Activated T-helper 2 cell treated with anti-CD3 and anti-CD28 coated beads, Interferon-gamma antibody, Interleukin-2, Interleukin-4, amounts not matched to agents 10 μg/mL and 5 μg/mL and 100 μg/mL, durations not matched to agents 14 hours and 24 hours and 36 hours (primary cell): ENCODE data around the gene TTC6. TPM values are rescaled to one million over a fixed set of nuclear protein-coding genes. Genes with fewer than 3 reads are reported as not detected.

ENCODE experiments used
- DNase-seq: peaks from one replicate; pipeline ENCODE4 v3.0.0; 2021; ENCODE audit warnings: low spot score
- H3K27ac Mint-ChIP-seq: one replicate; pipeline ENCODE4 v1.8.0; 2021; ENCODE audit warnings: mixed read lengths
- H3K27me3 Mint-ChIP-seq: one replicate; pipeline ENCODE4 v1.8.0; 2021; ENCODE audit warnings: low read depth, mixed read lengths
- H3K36me3 Mint-ChIP-seq: one replicate; pipeline ENCODE4 v1.8.0; 2021; ENCODE audit warnings: low read depth, mixed read lengths
- H3K4me1 Mint-ChIP-seq: one replicate; pipeline ENCODE4 v1.8.0; 2021; ENCODE audit warnings: low read depth, mixed read lengths
- H3K4me3 Mint-ChIP-seq: one replicate; pipeline ENCODE4 v1.8.0; 2021; ENCODE audit warnings: low read depth, mild to moderate bottlenecking, moderate library complexity, mixed read lengths
- H3K9me3 Mint-ChIP-seq: one replicate; pipeline ENCODE4 v1.8.0; 2021; ENCODE audit warnings: mixed read lengths
- intact Hi-C: fragments of 100-400 bp; cut with micrococcal nuclease; formaldehyde crosslinking; loops from one replicate; pipeline ENCODE4 v1.15.1; 2023
- total RNA-seq: library from RNA; stranded (reverse); gene quantifications from 2 replicates; pipeline ENCODE4 v1.2.3, GENCODE V29; 2022

TTC6 gene
- total RNA-seq, 1 donor from 2014 or later, result not detected

DNA sequence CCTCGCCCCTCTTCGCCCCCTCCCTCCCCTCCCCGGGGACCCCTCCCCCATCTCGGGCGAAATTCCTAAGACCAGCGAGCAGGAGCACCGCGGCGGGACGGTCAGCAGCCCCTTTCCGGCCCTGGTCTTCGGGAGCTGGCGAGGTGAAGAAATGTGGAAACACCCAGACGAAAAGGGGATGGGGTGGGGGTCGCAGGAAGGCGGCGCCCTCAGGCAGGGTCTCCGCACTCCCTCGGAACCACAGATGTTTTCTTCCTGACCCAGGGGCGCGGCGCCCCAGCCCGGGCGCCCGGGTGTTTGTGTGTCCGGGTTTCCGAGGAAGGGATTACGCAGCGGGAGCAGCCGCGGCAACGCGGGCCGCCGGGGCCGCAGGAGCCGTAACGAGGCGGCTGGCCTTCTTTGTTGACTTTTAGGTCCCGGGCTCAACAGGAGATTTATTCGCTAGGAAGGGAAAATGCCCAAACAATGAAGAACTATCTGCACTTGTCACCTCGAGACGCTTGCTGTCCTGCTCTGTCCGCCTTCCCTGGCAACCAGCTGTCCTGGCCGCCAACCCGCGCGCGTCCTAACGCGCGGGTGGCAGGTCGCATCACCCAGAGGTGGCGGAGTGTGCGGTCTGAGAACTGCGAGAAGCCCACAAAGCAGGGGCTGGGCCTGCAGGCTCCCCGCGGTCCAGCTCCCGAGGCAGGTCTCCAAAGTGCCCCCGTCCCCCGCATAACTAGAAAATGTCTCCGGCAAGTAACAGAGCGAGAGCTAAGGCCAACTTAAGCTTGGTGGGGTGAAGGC, 7.4 kb upstream of the TTC6 start:
- Mint-ChIP-seq H3K27me3 (peaks cover 66% of the 10 kb centered on the region), H3K27ac (no peak overlapping the region), H3K4me1 (no peaks in the 10 kb centered on the region), H3K9me3 (no peaks in the 10 kb centered on the region), H3K36me3 (peaks cover 3% of the 10 kb centered on the region), H3K4me3 (no peak overlapping the region)
- intact Hi-C loops, result no loop called here
- no peak for DNase-seq

DNA sequence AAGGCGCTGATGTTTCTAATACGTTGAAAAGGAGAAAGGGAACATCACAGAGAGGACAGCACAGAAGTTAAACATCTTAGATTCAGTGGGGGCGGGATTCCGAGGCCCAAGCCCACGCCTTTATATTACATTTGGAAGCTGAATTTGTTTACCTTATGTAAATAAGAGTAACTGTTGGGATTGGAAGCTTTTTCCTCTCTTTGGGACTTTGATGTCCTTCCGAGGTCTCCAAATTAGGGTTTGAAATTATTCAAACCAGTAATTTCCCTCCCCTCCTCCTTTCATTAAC, 6.8 kb upstream of the TTC6 start:
- H3K9me3 Mint-ChIP-seq, result no peaks in the 10 kb centered on the region
- no peak overlapping the region for H3K4me3 Mint-ChIP-seq
- H3K27me3 Mint-ChIP-seq, result peaks cover 69% of the 10 kb centered on the region
- H3K36me3 Mint-ChIP-seq, result peaks cover 3% of the 10 kb centered on the region
- H3K4me1 Mint-ChIP-seq, result no peaks in the 10 kb centered on the region
- intact Hi-C loops, result no loop called here
- no peak overlapping the region for H3K27ac Mint-ChIP-seq
- no peak for DNase-seq

DNA sequence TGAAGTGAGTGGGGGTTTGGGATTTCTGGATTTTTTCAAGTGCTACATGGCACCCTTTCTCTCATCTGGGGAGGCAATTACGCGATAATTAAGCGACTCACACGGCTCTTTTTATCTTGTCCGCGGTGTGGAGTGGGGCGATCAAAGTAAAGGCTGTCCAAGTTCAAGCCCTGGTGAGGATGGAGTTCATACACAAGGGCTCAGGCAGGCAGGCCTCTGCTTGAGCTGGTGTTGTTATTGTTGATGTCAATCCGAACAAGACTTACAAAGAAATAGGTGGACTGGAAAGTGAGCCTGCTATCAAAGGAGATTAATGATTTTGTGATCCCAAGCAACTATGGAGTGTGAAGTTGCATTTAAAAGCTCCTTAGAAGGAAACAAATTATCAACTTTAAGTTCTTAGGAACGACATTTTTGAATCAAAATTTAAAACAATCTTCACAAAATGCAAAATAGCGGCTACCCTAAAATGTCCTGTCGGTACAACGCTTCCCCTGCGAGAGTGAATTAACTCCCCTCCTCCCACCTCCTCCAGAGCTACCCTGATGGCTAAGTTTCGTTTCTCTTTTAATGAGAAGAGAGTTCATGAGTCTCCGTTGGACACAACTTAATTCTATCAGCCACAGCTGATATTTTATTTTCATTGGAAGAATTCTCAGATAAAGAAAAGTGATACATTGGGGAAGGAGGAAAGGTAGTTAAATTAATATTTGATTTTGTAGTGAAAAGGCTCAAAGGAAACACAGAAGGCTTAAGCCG, 6.3 kb upstream of the TTC6 start:
- Mint-ChIP-seq H3K9me3 (no peaks in the 10 kb centered on the region), H3K27me3 (peaks cover 75% of the 10 kb centered on the region), H3K4me3 (no peak overlapping the region), H3K4me1 (peaks cover 3% of the 10 kb centered on the region), H3K27ac (no peak overlapping the region), H3K36me3 (peaks cover 3% of the 10 kb centered on the region)
- no peak for DNase-seq
- intact Hi-C loops, result no loop called here

DNA sequence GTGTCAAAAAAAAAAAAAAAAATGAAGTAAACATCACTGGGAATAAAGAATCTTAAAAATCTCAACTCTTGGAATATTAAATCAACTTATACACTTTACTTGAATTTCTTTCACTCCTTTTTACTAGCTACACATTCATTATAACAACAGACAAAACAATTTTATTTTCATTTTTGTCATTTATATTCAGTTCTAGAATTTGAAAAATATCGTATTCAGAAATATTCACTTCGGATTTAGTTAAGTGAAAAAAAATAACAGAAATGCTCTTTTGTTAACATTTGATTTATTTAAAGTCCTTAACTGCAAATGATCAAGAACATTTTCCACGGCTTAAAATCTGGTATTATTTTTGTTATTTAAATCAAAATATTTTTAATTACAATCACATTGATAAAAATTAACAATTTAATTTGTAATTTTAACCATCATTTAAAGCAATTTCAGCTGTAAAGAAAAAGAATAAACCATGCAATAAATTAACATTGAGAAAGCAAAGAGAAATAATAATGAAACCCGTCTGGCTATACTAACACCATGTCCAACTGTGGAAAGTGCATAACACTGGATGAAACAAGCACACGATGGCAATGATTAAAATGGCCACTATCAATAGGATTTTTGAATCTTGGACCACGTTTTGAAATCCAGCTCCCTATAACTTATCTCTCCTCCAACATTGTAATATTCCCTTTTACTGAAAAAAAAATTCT, 5.6 kb upstream of the TTC6 start:
- intact Hi-C loops, result loop anchor here (2.0 to 5.0 kb wide), 4 partner anchors 622 to 1073 kb away; partner anchors contain the start of gene NKX2-8
- Mint-ChIP-seq H3K4me3 (no peak overlapping the region), H3K4me1 (peaks cover 5% of the 10 kb centered on the region), H3K36me3 (peaks cover 3% of the 10 kb centered on the region), H3K27ac (no peak overlapping the region), H3K27me3 (peaks cover 76% of the 10 kb centered on the region), H3K9me3 (no peaks in the 10 kb centered on the region)
- no peak for DNase-seq

DNA sequence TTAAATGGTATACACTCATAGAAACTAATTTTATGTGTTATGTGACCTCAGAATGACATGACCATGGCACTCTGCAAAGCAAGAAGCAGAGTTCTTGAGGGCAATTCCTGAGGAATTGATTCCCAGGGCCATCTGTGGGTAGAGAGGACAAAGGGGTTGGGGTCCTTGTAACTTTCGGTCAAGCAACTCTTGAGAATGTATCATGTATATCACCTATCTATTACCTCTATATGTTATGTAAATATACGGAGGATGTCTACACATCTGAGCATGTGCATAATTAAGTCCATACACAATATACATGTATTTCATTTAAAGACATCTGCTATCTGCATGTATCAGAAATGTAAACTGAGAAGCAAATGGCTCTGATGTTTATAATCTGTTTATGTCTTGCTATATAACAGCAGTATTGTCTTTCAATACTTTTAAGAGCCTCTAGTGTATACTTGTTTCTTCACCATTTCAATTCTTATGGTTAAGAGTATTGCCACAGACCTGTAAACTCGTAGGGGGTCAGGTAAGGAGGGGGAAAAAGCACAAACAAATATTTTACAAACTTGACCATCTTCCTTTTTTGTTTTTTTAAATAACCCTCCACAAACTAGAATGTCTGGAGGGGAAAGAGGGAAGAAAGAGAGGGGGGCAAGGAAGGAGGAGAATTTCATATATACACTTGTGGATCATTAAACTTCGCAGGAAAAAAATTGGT, 4.8 kb upstream of the TTC6 start:
- Mint-ChIP-seq H3K9me3 (no peaks in the 10 kb centered on the region), H3K27me3 (peaks cover 70% of the 10 kb centered on the region), H3K4me1 (peaks cover 5% of the 10 kb centered on the region), H3K27ac (no peak overlapping the region), H3K36me3 (peaks cover 3% of the 10 kb centered on the region), H3K4me3 (no peak overlapping the region)
- no peak for DNase-seq
- intact Hi-C loops, result loop anchor here (2.0 to 5.0 kb wide), 4 partner anchors 622 to 1073 kb away; partner anchors contain the start of gene NKX2-8

DNA sequence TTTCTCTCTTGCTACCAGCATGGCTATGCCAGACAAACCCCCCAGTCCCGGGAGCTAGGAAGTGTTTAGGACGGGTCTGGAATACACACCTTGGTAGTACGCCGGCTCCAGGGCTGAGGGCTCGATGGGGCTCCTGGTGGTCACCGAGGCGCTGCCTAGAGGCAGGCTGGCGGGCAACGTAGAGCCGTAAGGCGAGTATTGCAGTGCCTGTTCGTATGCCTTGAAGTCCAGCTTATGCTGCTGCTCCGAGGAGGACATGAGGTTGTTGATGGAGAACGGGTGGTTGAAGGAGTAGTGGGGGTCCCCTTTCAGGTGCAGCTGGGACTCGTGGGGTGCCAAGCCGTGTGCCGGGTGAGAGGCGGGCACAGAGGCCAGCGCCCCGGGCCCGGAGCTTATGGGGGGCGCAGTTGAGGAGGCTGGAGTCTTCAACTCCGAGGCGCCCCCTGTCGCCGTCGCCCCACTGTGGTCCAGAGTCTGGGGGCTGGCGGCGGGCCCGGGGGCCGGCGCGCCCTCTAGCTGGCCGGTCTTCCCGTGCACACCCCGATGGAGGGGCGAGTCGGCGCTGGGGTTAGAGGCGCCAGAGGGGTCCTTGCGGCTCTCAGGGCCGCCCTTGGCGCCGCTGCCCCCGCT, 4.0 kb upstream of the TTC6 start:
- Mint-ChIP-seq H3K27me3 (peaks cover 69% of the 10 kb centered on the region), H3K4me1 (peaks cover 5% of the 10 kb centered on the region), H3K36me3 (peaks cover 3% of the 10 kb centered on the region), H3K27ac (no peak overlapping the region), H3K9me3 (peaks cover 3% of the 10 kb centered on the region), H3K4me3 (no peak overlapping the region)
- intact Hi-C loops, result loop anchor here (2.0 to 5.0 kb wide), 4 partner anchors 621 to 1074 kb away; partner anchors contain the start of gene NKX2-8
- DNase-seq, result no peak

DNA sequence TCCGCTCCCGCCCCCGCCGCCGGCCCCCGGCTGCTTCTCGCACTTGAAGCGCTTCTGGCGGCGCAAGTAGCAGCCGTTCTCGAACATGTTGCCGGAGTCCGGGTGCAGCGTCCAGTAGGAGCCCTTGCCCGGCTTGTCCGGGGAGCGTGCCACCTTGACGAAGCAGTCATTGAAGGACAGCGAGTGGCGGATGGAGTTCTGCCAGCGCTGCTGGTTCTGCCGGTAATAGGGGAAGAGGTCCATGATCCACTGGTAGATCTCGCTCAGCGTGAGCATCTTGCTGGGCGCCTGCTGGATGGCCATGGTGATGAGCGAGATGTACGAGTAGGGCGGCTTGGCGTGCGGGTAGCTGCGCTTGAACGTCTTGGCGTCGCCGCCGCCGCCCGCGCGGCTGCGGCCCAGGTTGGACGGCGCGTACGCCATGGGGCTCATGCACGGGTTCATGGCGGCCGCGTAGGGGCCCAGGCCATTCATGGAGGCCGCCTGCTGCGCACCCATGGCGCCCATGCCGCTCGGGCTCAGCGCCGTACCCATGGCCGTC, 3.4 kb upstream of the TTC6 start:
- no peak for DNase-seq
- H3K27ac Mint-ChIP-seq, result no peak overlapping the region
- peaks cover 6% of the 10 kb centered on the region for H3K9me3 Mint-ChIP-seq
- H3K4me3 Mint-ChIP-seq, result no peak overlapping the region
- peaks cover 5% of the 10 kb centered on the region for H3K4me1 Mint-ChIP-seq
- peaks cover 3% of the 10 kb centered on the region for H3K36me3 Mint-ChIP-seq
- intact Hi-C loops, result loop anchor here (2.0 to 5.0 kb wide), 4 partner anchors 620 to 1075 kb away; partner anchors contain the start of gene NKX2-8
- H3K27me3 Mint-ChIP-seq, result peaks cover 71% of the 10 kb centered on the region

DNA sequence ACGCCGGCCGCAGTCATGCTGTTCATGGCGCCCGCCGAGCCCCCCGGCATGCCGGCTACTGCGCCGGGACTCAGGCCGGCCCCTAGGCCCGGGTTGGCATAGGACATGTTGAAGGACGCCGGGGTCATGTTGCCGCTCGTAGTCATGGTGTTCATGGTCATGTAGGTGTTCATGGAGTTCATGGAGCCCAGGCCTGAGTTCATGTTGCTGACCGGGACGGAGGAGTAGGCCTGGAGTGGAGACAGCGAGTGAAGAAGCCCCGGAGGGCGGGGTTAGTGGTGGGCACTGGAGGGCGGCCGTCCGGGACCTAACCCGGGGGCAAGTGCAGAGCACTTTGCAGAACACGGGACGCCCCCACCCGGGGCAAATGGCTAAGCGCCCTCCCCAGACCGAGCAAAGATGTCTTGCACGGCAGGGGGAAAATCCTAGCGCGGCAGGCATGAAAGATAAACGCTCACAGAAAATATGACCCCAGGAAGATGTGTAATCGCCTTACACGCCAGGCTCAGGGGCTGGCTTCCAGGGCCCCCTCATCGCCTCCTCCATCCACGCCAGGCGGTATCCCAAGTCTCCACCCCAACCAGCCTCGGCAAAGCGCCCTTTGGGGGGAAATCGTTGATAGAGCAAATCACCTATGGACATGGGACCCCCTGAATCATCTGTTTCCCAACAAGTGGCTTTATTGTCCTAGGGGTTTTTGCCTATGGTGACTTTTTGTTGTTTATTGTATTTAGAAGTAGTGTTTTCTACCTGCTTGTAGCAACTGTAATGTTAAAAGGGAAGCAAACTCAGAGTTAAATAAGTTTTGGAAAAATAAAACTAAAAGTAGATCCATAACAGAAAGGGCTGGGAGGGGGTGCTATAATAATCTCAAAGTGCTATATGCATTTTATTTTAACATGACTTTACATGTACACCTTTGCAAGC, 2.7 kb upstream of the TTC6 start:
- Mint-ChIP-seq H3K9me3 (peaks cover 6% of the 10 kb centered on the region), H3K4me3 (no peak overlapping the region), H3K36me3 (peaks cover 3% of the 10 kb centered on the region), H3K4me1 (peaks cover 5% of the 10 kb centered on the region), H3K27ac (no peak overlapping the region), H3K27me3 (peaks cover 71% of the 10 kb centered on the region)
- intact Hi-C loops, result loop anchor here (5.0 kb wide), 3 partner anchors 620 to 1075 kb away; partner anchors contain the start of gene NKX2-8
- DNase-seq, result no peak

DNA sequence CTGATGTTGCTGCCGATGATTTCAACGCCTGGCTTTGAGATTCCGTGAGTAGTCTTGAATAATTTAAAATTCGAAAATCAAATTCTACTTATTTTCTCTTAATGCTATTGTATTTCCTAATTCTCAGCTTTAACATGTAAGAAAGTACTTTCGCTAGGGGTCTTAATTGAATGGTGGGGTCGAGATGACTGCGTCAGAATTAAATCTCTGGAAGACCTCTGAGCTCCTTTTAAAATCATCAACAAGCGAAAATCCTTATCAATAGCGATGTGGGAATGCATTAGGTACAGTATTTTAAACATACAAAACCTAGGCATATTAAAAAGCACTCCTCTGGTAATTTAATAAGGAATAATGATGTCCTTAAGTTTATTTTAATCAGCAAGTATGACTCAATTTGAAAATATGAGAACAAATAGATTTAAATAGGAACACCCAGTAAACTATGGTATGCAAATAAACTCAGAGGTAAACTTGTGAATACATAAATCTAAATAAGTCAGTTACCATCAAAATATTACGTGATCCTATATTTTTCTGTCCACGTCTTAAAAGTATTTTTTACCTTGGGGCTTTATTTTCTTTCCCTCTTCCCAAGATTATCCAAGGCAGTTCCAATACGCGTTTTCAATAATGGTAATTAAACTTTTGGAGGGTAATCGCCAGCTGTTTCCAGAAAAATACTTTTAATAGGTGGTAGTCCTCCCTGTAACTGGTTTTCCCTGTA, 1.8 kb upstream of the TTC6 start:
- peaks cover 7% of the 10 kb centered on the region for H3K9me3 Mint-ChIP-seq
- peaks cover 74% of the 10 kb centered on the region for H3K27me3 Mint-ChIP-seq
- peak overlapping the region; percentile 65 for H3K4me3 Mint-ChIP-seq
- DNase-seq, result no peak
- peak overlapping the region; percentile 55 for H3K27ac Mint-ChIP-seq
- H3K36me3 Mint-ChIP-seq, result peaks cover 3% of the 10 kb centered on the region
- H3K4me1 Mint-ChIP-seq, result peaks cover 5% of the 10 kb centered on the region
- intact Hi-C loops, result loop anchor here (5.0 kb wide), 3 partner anchors 619 to 1076 kb away; partner anchors contain the start of gene NKX2-8

DNA sequence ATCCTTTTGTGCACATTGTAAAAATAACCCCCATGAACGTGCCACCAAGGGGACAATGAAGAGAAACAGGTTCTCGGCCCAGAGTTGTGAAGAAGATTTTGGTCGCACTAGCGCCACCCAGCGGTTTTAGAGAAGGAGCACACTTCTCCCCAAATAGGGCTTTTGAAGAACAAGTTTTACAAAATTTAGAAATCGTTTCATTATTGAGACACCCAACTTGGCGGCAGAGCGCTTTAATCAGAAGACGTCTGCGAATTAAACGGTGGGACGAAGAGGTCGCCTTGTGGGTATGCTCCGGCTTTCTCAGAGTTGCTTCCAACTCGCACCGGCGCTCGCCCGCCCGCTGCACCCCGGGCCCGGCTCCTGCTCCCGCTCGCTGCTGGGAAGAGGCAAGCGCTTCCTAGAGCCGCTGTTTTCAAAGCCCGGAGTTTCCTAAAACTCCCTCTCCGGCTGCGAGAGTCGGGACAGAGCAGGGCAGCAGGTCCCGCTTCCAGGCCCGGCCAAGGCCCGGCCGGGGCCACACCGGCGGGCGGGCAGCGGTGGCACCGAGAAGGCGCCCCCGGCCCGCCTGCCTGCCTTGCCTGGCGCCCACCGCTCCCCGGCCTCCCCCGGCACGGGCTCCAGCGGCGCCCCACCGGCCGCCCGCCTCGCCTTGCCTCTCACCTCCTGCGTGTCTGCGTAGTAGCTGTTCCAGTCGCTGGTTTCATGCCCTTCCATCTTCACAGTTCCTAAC, 1.0 kb upstream of the TTC6 start:
- Mint-ChIP-seq H3K4me1 (peaks cover 7% of the 10 kb centered on the region), H3K27me3 (peaks cover 74% of the 10 kb centered on the region), H3K9me3 (peaks cover 13% of the 10 kb centered on the region), H3K27ac (peak overlapping the region; percentile 55), H3K4me3 (peak overlapping the region; percentile 65), H3K36me3 (peaks cover 6% of the 10 kb centered on the region)
- DNase-seq, result no peak
- intact Hi-C loops, result loop anchor here (5.0 kb wide), 3 partner anchors 618 to 1077 kb away; partner anchors contain the start of gene NKX2-8
